IMR-90 (cell line): ENCODE results near the gene SGPL1.

ENCODE experiments used
- CTCF ChIP-seq: conservative IDR thresholded peaks from 2 replicates; pipeline ENCODE4 v1.5.1; 2012; ENCODE audit warnings: mild to moderate bottlenecking, low read depth, low read length, improper control_type of control experiment
- POLR2A ChIP-seq: IDR thresholded peaks from 2 replicates; pipeline ENCODE4 v1.6.1; 2012; ENCODE audit warnings: mild to moderate bottlenecking, low read depth, low read length

DNA sequence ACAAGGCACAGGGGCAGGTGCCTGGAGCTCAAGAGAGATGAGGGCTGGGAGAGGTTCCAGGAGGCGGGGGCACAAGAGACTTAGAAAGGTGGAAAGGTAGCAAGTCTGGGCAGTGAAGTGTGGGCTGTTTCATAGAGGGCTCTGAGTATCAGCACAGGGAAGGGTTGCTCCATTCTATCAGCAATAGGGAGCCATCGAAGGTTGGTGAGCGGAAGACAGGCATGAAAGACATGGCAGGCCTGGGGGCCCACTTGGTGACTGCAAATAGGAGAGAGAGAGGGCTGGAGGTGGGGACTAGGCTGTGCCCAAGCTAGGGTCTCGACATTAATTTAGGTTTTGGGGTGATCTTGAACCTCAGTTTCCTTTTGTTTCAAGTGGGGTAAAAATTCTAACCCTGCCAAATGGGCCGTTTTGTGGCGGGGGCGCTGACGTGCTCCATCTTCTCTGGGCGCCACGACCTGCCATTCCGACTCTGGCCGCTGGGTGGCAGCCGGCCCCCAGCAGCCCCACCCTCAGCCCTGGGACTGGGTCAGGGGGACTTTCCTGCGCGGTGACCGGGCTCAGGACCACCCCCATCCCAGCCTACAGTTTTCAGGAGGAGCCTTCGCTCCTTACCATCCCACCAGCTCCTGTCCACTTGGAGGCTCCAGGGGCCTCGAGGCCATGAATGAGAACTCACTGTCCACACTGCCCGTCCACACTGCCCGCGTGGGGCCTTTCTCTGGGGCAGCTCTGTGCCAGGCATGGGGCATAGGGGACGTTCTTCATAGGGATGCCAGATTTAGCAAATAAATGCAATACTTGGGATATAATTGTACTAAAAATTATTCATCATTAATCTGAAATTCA lies 109.9 kb downstream of the SGPL1 start:
- TF ChIP-seq POLR2A (no peak), CTCF (peak; percentile 77)
